ENCODE measurements around the gene MIPEP. TPM values are rescaled to one million over a fixed set of nuclear protein-coding genes. Genes with fewer than 3 reads are reported as not detected.

The MIPEP gene
- total and polyA plus RNA-seq, 9 of the 15 experiments (the other 6 are each of a cell fraction or from before 2014, with no cell fraction given): 1.7 to 19.3 (median 13.1) TPM

DNA sequence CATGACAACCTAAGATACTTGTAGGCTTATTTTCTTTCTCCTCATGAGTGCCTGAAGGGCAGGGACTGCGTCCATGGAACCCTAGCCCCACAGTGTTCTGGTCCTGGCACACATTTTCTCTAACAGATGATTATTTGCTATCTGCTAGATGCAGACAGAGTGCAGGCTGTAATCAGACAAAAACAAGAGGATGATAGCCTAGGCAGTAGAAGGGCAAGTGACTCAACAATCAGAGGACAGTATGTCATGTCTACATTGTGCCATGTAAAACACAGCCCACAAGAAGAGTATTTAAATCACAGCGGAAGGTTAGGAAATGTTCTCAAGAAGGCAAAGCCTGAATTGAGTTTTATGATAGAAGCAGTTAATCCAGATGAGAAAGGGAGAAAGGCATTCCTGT, 29.3 kb downstream of the MIPEP start (continued):
- TF ChIP-seq, protein P1, sequence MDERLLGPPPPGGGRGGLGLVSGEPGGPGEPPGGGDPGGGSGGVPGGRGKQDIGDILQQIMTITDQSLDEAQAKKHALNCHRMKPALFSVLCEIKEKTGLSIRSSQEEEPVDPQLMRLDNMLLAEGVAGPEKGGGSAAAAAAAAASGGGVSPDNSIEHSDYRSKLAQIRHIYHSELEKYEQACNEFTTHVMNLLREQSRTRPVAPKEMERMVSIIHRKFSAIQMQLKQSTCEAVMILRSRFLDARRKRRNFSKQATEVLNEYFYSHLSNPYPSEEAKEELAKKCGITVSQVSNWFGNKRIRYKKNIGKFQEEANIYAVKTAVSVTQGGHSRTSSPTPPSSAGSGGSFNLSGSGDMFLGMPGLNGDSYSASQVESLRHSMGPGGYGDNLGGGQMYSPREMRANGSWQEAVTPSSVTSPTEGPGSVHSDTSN (CRISPR knock-in tag; IDR thresholded peaks at IDR 0.05; ENCODE audit: low read depth): no peak
- TF ChIP-seq, protein P1 (tag; conservative IDR thresholded peaks at IDR 0.05; ENCODE audit: low read depth): no peak
- TF ChIP-seq ZBTB8A (IDR thresholded peaks at IDR 0.05; ENCODE audit: partially characterized antibody) (no peak), CSDE1 (IDR thresholded peaks at IDR 0.05) (no peak), ARID2 (IDR thresholded peaks at IDR 0.05) (no peak), ZNF124 (CRISPR knock-in tag; IDR thresholded peaks at IDR 0.05) (no peak), ZBTB7A (IDR thresholded peaks at IDR 0.05; ENCODE audit: borderline replicate concordance, control insufficient read depth, low read depth, low read length) (no peak), BRF2 (IDR thresholded peaks at IDR 0.05; ENCODE audit: borderline replicate concordance, insufficient read depth, insufficient read length) (no peak), ZNF217 (CRISPR knock-in tag; IDR thresholded peaks at IDR 0.05) (no peak), PREB (CRISPR knock-in tag; IDR thresholded peaks at IDR 0.05) (no peak), ZNF717 (CRISPR knock-in tag; IDR thresholded peaks at IDR 0.05) (no peak), NFE2 (IDR thresholded peaks at IDR 0.05; ENCODE audit: low read depth) (0 out of 2 replicates have a peak, but pooled peaks have one; percentile 24), ZNF140 (CRISPR knock-in tag; IDR thresholded peaks at IDR 0.05) (no peak), EP300 (IDR thresholded peaks at IDR 0.05; ENCODE audit: low read length) (peak; percentile 53), CBFA2T3 (IDR thresholded peaks at IDR 0.05) (peak; percentile 87), TFAM (CRISPR knock-in tag; conservative IDR thresholded peaks at IDR 0.05) (no peak), CCAR2 (IDR thresholded peaks at IDR 0.05; ENCODE audit: low read depth, low read length) (no peak), TAF15 (IDR thresholded peaks at IDR 0.05; ENCODE audit: low read depth, low read length) (no peak), CBFB (CRISPR knock-in tag; IDR thresholded peaks at IDR 0.05) (no peak), MYNN (IDR thresholded peaks at IDR 0.05) (no peak), MYNN (CRISPR knock-in tag; IDR thresholded peaks at IDR 0.05) (no peak), ZNF668 (CRISPR knock-in tag; IDR thresholded peaks at IDR 0.05) (no peak), ZKSCAN3 (CRISPR knock-in tag; IDR thresholded peaks at IDR 0.05) (no peak), SIN3A (IDR thresholded peaks at IDR 0.05; ENCODE audit: borderline replicate concordance in 2 of 2, control insufficient read depth in 1 of 2, low read depth in 2 of 2, low read length in 2 of 2) (no peak), PATZ1 (CRISPR knock-in tag; IDR thresholded peaks at IDR 0.05; ENCODE audit: borderline replicate concordance) (no peak)

Measured in K562 (cell line).